Measurements from ENCODE around the gene CASP8.

The CASP8 gene

DNA sequence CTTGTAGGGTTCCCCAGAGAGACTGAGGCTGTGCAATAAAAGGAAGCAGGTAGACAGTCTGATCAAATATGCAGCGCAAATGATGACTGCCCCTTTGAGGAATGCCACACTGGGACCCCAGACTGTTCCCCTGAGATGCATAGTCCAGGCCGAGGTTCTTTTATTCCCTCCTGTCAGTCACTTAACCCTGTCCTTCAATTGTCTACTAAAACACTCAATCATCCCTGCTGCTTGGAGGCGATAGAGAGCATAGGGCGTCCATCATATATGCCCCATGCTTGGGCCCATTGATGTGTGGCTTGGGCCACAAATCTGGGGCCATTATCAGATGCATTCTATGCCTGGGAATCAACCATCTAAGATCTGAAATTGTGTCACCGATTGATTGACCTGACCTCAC, 15.5 kb upstream of the CASP8 start:
- DNase-seq = no peak

DNA sequence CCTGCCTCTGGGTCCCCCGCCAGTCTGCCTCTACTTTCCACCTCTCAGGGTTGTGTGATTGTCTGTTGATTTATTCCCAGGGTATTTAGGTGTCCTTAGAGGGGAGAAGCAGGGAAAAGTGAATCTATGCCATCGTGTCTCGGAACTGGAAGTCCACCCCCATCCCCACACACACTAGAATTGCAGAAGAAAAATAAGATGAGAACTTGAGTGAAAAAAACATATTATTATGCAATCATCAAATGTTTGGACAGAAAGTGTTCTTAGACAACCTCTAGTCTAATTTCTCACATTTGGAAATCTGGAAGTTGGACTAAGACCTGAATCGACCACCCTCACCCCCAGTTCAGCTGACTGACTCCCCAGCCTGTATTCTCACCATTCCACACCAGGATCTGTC, 14.1 kb upstream of the CASP8 start:
- no peak for DNase-seq

DNA sequence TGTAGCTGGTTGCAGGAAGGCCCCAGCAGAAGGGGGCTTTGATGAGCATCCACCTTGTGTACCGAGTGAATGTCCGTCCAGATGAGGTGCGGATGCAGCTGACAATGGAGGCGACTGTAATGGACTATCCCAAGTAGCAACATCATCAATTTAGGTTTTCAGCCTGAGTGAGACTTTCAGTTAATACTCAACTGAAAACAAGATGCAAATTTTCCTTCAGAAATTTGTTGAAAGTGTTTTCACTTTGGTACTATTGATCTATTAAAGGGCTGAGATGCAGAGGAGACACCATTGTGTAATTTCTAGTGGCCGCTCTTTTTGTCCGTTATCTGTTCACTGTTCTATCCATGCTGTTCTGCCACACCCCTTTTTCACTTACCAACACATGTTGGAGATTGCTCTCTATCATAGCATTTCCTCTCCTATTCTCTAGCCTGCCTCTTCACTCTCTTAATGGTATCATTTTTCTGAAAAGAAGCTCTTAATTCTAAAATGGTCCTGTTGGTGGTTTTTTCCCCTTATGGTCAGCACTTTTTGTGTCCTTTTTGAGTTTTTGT, 12.0 kb upstream of the CASP8 start:
- no peak for DNase-seq

DNA sequence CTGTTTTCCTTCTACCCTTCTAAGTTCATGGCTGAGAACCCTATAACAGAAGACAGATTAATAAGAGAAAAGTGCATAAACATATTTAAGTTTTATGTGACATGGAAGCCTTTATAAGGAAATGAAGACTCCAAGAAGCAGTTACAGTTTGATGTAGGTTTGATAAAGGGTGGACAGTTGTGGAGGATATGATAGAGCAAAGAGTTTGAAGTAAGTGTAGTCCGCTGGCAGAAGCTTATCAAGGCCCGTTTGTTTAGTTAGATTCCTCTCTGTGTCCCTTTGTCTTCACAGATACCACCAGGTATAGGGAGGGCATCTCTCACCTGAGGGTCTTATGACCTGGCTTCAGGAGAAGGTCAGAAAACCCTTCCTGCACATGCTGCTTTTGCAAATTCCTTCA, 10.4 kb upstream of the CASP8 start:
- no peak for DNase-seq

DNA sequence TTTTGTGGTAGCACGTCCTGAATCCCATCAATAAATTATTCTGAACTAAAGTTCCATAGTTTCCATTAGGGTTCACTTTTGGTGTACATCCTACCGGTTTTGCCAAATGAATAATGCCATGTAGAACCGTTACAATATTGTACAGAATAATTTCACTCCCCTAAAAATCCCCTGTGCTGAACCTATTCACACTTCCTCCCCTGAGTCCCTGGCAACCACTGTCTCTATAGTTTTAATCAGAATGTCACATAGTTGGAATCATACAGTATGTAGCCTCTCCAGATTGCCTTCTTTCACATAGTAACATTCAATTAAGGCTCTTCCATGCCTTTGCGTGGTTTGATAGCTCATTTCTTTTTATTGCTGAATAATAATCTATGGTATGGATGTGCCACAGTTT, 9.6 kb upstream of the CASP8 start:
- no peak for DNase-seq

DNA sequence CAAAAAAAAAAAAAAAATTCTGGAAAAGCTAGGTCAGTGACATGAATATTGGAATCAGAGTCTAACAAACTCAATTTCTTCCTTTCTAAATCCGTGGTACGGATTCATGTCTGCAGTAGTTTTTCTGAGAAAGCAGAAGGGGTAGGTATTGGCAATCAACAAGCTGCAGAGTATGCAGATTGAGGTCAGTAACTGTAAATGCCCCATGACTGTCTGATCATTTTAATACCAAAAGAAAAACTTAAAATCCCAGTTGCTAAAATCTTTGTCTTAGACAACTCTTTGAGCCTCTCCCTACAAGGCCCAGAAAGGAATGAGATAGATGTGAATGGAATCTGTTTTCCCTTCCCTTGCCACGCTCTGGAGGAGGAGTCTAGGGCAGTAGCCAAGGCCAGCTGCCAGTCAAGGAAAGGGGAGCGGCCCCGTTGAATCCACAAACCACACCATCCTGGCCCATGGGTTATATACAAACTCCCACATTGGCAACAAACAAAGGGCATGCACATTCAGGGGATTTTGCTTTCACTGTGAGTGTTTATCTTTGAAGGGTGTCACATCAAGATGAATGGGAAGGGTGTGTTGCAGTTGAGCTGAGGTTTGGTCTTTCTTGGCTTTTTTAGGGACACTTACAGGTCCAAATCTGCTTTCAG, 6.1 kb upstream of the CASP8 start:
- DNase-seq = peak; percentile 26

DNA sequence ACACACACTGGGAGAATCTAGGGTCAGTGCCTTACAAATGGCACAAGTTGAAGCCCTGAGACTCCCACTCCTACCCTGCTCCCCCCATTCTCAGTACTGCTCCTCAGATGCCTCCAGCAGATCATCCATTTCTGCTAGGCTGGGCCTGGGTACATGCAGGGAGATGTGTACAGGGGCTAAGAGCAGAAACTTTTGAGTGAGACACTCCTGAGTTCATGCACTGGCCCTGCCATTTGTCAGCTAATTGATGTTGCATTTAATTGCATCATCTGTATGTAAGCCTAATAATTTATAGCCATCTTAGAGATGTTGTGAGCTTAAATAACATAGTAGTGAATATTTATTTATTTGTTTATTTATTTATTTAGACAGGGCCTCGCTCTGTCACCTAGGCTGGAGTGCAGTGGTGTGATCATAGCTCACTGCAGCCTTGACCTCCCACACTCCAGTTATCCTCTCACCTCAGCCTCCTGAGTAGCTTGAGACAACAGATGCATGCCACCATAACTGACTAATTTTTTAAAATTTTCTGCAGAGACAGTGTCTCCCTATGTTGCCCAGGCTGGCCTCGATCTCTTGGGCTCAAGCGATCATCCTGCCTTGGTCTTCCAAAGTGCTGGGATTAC, 4.8 kb upstream of the CASP8 start:
- no peak for DNase-seq

DNA sequence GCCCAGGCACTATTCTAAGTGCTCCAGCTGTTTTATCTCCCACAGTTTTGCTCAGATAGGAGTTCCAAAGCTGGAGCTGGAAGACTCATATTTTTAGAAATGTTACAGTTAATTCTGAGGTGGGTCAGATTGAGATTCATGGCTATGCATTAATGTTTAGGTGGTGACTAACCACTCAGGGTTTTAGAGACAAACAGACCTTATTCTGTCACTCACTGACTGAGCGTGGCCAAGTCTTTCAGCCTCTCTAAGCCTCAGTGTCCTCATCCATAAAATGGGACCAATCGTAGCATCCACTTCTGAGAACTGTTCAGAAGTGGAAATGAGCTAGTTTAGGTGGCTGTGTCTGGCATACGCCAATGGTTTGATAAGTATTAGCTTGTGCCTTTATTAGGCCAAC, 4.3 kb upstream of the CASP8 start:
- DNase-seq = no peak

DNA sequence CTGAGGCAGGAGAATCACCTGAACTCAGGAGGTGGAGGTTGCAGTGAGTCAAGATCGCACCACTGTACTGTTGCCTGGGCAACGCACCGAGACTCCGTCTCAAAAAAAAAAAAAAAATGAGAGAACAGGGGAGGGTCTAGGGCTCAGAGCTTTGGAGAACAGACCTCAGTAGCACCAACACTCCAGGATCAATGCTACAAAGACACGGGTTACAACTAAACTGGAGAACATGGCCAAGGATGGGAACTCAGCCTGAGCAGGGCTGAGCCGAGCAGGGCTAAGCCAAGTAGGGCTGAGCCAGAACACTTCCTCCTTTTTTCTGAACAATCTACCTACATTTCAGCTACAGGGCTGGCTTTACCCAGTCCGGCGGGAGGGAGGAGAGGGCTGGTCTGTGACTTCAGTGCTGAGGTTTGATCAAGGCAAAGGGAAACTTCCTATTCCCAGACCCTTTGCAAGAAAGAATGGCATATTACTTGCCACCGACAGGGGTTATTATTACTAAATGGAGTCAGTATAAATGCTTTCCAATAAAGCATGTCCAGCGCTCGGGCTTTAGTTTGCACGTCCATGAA, 2.9 kb upstream of the CASP8 start:
- DNase-seq = peak; percentile 41

DNA sequence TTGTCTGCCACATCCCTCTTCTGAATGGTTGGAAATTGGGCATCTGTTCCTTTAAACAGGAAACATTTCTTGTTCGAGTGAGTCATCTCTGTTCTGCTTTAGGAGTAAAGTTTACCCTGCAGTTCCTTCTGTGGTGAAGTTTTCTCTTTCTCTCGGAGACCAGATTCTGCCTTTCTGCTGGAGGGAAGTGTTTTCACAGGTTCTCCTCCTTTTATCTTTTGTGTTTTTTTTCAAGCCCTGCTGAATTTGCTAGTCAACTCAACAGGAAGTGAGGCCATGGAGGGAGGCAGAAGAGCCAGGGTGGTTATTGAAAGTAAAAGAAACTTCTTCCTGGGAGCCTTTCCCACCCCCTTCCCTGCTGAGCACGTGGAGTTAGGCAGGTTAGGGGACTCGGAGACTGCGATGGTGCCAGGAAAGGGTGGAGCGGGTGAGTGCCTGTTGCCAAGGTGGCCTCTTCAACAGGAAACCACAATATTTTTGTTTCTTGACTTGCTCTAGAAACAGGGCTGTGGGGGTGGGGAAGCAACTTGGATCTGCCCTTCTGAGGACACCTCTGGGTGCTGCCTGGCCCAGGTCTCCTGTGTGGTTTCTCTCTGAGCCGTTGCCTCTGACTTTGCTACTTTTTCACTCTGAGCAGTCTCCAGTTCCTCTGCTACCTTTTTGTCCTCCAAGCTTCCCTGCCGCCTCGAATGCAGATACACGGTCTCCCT, 2.2 kb upstream of the CASP8 start:
- peak; percentile 87 for DNase-seq

DNA sequence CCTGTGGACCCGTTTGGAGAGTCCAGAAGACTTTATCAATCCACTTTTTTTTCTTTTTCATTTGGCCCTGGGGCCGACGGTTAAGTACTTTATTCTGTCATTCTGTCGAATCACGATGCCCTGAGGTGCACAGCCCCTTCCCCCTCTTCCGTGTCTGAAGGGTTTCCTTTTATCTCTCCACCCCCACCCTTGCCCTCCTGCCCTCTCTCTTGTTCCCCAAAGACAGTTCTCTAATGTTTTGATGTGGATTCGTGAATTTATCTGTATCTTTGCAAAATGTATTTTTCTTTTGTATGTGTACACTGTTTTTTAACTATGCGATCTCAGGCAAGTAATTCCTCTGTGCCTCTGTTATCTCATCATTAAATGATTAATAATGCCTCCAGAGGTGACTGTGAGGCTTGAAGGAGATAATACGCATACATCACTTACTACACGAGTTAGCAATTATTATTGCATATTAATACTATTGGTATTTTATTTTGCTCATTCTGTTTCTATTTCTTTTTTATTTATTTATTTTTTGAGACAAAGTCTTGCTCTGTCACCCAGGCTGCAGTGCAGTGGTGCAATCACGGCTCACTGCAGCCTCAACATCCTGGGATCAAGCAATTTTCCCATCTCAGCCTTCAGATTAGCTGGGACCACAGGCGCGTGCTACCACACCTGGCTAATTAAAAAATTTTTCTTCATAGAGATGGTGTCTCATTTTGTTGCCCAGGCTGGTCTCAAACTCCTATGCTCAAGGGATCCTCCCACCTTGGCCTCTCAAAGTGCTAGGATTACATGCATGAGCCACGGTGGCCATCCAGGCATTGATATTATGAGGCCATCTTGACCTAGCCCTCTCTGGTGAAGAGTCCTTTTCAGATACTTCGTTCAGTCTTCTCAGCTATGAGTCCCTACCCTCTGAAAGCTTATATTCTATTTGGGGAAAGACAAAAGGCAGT, 1.4 kb upstream of the CASP8 start:
- no peak for DNase-seq

DNA sequence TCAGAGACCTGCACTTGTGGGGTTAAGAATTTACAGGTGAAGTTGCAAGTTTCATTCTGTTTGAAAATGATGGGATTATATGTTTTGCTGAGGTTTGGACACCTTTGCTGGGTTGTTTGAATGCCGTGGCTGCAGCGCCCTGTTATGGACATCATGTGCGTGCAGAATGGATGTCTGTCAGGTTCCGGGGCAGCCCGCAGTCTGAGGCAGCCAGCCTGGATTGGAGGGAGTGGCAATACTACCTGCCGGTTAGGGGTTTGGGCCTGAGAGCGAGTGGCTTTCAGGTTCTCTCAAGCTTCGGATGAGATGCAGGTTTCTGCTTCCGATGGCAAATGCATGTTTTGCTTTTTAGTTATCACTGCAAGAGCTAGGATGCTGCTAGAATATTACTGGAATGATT, 1.1 kb downstream of the CASP8 start:
- no peak for DNase-seq

DNA sequence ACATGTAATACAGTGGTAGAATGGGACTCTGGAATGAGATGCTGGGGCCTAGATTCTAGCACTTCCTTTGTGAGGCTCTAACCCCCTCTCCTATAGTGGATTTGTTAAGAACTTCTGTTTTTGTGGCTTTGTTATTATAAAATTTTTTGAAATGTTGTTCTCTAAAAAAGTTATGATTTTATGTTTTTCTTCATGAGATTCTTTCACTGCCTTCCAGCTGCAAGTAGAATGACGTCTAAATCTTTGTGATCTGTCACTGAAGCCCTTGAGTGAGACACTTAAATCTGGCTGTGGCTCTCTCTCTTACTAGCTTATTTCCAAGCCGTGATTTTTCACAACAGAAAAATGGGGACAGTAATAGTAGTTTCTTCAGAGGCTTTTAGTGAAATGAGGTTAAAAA, 1.6 kb downstream of the CASP8 start:
- no peak for DNase-seq

DNA sequence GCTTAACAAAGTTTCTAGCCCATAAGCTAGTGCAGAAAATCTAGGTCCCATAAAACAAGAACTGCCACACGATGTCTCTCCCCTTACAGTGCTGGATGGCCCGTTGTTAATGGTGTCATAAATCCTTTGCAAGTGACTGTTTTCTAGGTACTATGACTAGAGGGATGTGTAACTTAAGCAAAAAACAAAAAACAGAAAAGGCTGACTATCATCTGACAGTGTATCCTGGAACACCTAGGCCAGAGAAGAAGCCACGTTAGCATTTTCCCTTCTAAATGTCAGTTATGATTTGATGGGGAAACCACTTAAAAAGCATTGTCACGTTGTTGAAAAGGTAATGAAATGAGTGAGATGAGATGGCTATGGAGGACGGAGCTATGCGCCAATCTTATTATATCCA, 2.4 kb downstream of the CASP8 start:
- no peak for DNase-seq

DNA sequence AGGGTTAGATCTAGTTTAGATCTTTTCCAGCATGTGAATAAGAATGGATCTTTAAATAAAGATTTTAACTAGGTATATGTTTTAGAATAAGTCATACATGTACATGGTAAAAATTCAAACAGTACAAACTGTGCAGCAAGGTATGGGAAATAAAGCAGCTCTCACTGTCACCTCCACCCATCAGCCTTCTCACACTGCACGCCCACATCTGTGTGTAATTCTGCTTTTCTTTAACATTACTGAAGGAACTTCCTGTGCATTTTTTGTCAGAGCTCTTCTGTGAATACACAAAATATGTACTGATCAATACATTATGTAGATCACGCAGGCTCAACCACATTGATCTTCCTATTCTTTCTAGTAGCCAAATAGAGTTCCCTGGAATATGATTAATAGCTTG, 3.4 kb downstream of the CASP8 start:
- DNase-seq = no peak

DNA sequence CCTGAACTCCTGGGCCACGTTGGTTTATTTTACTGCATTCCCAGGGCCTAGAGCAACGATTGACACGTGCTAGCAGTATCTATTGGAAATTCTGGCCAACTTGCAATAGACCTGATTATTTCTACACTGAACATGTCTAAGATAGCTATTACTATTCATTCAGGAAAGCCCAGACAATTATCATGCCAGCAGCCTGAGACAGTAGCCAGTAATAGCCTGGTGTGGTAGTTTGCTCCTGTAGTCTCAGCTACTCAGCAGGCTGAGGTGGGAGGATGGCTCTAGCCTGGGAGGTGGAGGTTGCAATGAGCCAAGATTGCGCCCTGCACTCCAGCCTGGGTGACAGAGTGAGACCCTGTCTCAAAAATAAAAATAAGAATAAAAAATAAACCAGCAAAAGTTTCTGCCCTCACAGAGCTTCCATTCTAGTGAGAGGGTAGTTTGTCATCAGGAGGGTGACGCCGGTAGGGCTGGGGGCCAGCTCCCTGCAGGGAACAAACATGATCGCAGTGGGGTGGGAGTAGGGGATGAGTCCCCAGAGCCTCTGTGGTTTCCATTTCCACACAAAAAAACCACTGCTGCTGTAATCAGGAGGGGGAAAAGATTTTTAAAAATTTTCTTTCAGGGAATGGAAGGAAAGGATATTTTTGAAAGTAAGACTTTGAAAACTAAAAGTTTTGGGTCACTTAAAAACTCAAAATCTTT, 4.3 kb downstream of the CASP8 start:
- DNase-seq = no peak

DNA sequence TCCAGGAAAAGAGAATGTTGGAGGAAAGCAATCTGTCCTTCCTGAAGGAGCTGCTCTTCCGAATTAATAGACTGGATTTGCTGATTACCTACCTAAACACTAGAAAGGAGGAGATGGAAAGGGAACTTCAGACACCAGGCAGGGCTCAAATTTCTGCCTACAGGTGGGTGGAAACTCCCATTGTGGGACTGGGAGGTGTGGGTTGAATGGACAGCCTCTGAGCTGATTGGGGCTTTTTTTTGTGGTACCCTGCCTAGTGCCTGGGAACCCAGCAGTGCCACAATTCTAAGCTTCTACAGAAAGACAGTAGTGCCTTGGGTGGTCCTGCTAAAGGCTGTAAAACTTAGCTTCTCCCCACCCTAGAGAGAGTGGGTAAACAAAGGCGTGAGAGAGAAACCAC, 6.3 kb downstream of the CASP8 start:
- no peak for DNase-seq

DNA sequence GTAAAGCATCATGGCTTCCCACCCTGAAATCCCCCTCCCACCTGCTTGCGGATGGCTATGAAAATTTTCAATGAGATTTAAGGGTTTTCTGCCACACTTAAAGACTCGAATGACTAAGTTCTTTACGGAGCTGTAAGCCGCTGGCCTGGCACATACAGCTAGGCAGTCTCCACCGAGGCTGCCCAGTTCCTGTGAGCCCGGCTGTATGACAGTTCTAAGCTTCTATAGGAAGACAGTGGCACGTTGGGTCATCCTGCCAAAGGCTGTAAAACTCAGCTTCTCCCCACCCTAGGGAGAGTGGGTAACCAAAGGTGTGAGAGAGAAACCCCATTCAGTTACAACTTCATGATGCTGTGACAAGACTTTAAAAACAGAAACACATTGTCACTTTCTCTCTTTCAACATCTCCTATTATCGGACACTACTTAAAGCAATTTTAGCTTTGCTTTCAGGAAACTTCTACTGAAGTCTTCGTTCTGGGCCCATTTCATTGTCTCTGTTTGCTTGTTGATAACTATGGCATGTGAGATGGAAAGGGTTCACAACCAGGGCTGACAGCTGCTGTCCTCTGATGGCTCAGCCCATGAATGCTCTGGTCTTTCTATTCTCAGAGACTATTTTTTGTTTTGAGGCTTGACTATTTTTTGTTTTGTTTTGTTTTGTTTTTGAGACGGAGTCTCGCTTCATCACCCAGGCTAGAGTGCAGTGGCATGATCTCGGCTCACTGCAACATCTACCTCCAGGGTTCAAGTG, 7.1 kb downstream of the CASP8 start:
- no peak for DNase-seq

DNA sequence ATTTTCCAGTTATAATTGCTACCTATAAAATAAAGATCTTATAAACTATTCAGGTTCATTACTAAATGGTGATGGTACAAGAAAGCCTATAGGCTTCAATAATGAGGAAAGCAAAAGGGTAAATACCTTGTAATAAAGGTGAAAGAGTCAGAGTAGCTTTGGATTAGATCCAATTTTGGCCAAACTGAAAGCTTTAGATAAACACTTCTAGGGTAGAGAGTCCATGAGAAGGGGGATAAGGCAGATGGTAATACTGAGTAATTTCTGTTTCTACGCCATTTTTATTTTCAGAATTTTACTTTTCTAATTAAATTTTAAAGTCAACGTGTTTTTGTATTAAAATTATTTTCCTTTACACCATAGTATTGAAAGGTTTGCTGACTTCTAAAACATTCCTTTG, 9.4 kb downstream of the CASP8 start:
- peak; percentile 49 for DNase-seq

DNA sequence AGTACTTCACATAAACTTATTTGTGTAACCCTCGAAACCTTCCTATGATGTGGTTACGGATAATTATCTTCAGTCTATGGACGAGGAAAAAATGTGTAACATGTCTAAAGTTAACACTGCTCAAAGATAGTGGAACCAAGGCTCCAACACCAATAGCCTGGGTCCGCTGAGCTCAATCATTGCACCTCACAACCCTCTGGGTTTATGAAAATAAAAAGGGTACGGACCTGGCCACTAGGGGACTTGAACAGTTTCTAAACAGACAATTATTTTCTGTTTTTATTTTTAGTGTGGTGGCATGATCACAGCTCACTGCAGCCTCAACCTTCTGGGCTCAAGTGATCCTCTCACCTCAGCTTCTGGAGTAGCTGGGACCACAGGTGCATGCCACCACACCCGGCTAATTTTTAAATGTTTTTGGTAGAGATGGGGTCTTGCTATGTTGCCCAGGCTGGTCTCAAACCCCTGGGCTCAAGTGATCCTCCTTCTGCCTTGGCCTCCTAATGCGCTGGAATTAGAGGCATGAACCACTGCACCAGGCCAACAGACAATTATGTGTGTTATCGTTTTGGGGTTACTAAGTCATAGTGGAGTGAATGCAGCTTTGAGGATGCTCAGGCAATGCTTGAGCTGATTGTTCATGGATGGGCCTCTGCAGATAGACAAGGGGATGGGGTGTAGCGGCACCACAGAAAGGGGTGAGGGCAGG, 10.1 kb downstream of the CASP8 start:
- no peak for DNase-seq

DNA sequence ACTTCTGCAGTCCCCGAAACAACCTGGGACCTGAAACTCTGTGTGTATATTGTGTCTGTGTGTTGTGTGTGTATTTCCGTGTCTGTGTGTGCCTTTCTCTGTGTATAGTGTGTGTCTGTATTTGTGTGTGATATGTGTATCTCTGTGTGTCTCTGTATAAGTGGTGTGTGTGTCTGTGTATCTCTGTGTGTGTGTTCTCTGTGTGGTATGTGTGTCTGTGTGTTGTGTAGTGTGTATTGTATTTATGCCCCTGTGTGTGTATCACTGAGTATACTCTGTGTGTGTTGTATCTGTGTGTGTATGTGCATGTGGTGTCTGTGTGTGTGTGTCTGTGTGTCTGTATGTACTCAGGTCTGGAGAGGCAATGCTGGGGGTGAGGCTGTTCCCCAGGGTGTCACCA, 11.6 kb downstream of the CASP8 start:
- no peak for DNase-seq
